Neural cell (in vitro differentiated cells): ENCODE results near the gene IPO8. TPM values are rescaled to one million over a fixed set of nuclear protein-coding genes. Genes with fewer than 3 reads are reported as not detected.
A peak's percentile ranks its signal among the peaks of the same experiment; 100 is the strongest.

Source experiments
- H2AFZ ChIP-seq: fragments of 200-600, 300-800 bp; sonication (generic), shearing (Covaris generic); 2 replicates; pipeline ENCODE4 v1.6.0; 2014; ENCODE audit warnings: low read depth, mild to moderate bottlenecking, antibody characterized with exemption, low read length, moderate library complexity
- H3F3A ChIP-seq: fragments of 200-600 bp; shearing (Covaris generic); 2 replicates; pipeline ENCODE4 v1.6.1; 2016; ENCODE audit warnings: mild to moderate bottlenecking, moderate library complexity, mixed read lengths, antibody characterized with exemption, low read length; ENCODE audit not compliant: insufficient read depth, poor library complexity, severe bottlenecking
- H3K27ac ChIP-seq: fragments of 200-600, 300-800 bp; sonication (generic), shearing (Covaris generic); 2 replicates; pipeline ENCODE4 v1.5.1; 2014; ENCODE audit warnings: mild to moderate bottlenecking, low read length, moderate library complexity
- H3K27me3 ChIP-seq: fragments of 300-800, 200-600 bp; sonication (generic), shearing (Covaris generic); 2 replicates; pipeline ENCODE4 v1.6.0; 2014; ENCODE audit warnings: mild to moderate bottlenecking, low read depth, low read length, moderate library complexity; ENCODE audit not compliant: insufficient read depth
- H3K36me3 ChIP-seq: fragments of 300-800, 200-600 bp; sonication (generic), shearing (Covaris generic); 2 replicates; pipeline ENCODE4 v1.5.1; 2014; ENCODE audit warnings: mild to moderate bottlenecking, antibody characterized with exemption, low read length, moderate library complexity; ENCODE audit not compliant: insufficient read depth
- H3K4me2 ChIP-seq: fragments of 300-800, 200-600 bp; sonication (generic), shearing (Covaris generic); 2 replicates; pipeline ENCODE4 v1.6.0; 2014; ENCODE audit warnings: mild to moderate bottlenecking, low read length
- H3K4me3 ChIP-seq: fragments of 300-800, 200-600 bp; sonication (generic), shearing (Covaris generic); 2 replicates; pipeline ENCODE4 v1.5.1; 2014; ENCODE audit warnings: mild to moderate bottlenecking, low read length, moderate library complexity
- H3K79me2 ChIP-seq: fragments of 200-600 bp; shearing (Covaris generic); replicated peaks from 2 replicates; pipeline ENCODE4 v1.6.0; 2014; ENCODE audit warnings: mild to moderate bottlenecking, low read length, moderate library complexity; ENCODE audit not compliant: insufficient read depth
- H3K9ac ChIP-seq: fragments of 300-800, 200-600 bp; sonication (generic), shearing (Covaris generic); 2 replicates; pipeline ENCODE4 v1.6.1; 2016; ENCODE audit warnings: mild to moderate bottlenecking, low read length, mixed read lengths
- H3K9me2 ChIP-seq: fragments of 200-600 bp; shearing (Covaris generic); 2 replicates; pipeline ENCODE4 v1.6.1; 2016; ENCODE audit warnings: mild to moderate bottlenecking, low read length, mixed read lengths; ENCODE audit not compliant: insufficient read depth
- H3K9me3 ChIP-seq: fragments of 200-600, 300-800 bp; sonication (generic), shearing (Covaris generic); 2 replicates; pipeline ENCODE4 v1.6.1; 2016; ENCODE audit warnings: mild to moderate bottlenecking, mixed run types, low read length, moderate library complexity, mixed read lengths
- H4K20me1 ChIP-seq: fragments of 200-600 bp; shearing (Covaris generic); 2 replicates; pipeline ENCODE4 v1.6.1; 2016; ENCODE audit warnings: mild to moderate bottlenecking, mixed run types; ENCODE audit not compliant: insufficient read depth
- EP300 ChIP-seq: fragments of 450-650 bp; conservative IDR thresholded peaks from 2 replicates; pipeline ENCODE4 v1.6.1; 2014; ENCODE audit warnings: antibody characterized with exemption, mild to moderate bottlenecking, moderate library complexity; ENCODE audit not compliant: poor library complexity, severe bottlenecking
- EZH2 ChIP-seq: fragments of 200-600, 300-800 bp; shearing (Covaris generic), sonication (generic); IDR thresholded peaks from 2 replicates; pipeline ENCODE4 v1.6.1; 2014; ENCODE audit warnings: antibody characterized with exemption, low read length, borderline replicate concordance, mild to moderate bottlenecking; ENCODE audit not compliant: insufficient read depth, poor library complexity, severe bottlenecking
- MXI1 ChIP-seq: fragments of 450-650 bp; conservative IDR thresholded peaks from 2 replicates; pipeline ENCODE4 v1.6.1; 2014; ENCODE audit warnings: antibody characterized with exemption, mild to moderate bottlenecking; ENCODE audit not compliant: poor library complexity, severe bottlenecking
- POLR2AphosphoS5 ChIP-seq: IDR thresholded peaks from 2 replicates; pipeline ENCODE4 v1.6.1; 2012
- RAD21 ChIP-seq: fragments of 450-650 bp; conservative IDR thresholded peaks from 2 replicates; pipeline ENCODE4 v1.6.1; 2014; ENCODE audit warnings: antibody characterized with exemption, mild to moderate bottlenecking, moderate library complexity
- SMC3 ChIP-seq: fragments of 450-650 bp; conservative IDR thresholded peaks from 2 replicates; pipeline ENCODE4 v1.6.1; 2014; ENCODE audit warnings: antibody characterized with exemption, mild to moderate bottlenecking, moderate library complexity; ENCODE audit not compliant: poor library complexity
- TAF1 ChIP-seq: IDR thresholded peaks from 2 replicates; pipeline ENCODE4 v1.6.1; 2012; ENCODE audit warnings: low read depth
- polyA plus RNA-seq: library from polyadenylated mRNA; depleted of rRNA; stranded (reverse); fragments of >200 nt; gene quantifications from 2 replicates; pipeline ENCODE4 v1.2.3, GENCODE V29; 2014
- TF ChIP-seq, protein P1 (sequence below): fragments of 450-650 bp; IDR thresholded peaks from 2 replicates; pipeline ENCODE4 v1.5.1; 2014; ENCODE audit warnings: antibody characterized with exemption, mild to moderate bottlenecking, moderate library complexity; ENCODE audit not compliant: poor library complexity, severe bottlenecking
- TF ChIP-seq, protein P2 (sequence below): IDR thresholded peaks from 2 replicates; pipeline ENCODE4 v1.6.1; 2012; ENCODE audit warnings: borderline replicate concordance

IPO8 gene
- polyA plus RNA-seq, 1 donor from 2014 or later = 18.8 TPM

DNA sequence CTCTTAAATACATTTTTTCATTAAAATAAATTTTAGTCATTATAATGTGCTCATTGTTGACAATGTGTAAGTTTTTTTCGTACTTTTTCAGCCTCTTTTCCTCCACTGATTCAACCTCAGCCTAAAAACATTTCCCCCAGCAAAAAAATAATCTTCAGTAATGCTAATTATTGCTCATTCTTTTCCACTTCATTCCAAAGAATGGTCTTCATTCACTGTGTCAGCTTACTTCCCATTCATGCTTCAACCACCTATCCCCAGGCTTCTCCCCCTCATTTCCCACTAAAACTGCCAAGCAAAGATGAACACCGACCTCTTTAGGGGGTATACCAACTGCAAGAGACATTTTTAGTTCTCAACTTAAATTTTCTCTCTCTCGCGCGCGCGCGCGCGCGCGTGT is 2.7 kb upstream of the IPO8 start:
- no peaks in the 10 kb centered on the region for H3K27me3 ChIP-seq
- no peaks in the 10 kb centered on the region for H3K9me2 ChIP-seq
- H3K36me3 ChIP-seq = no peaks in the 10 kb centered on the region
- H3K79me2 ChIP-seq = peaks cover 13% of the 10 kb centered on the region
- H2AFZ ChIP-seq = no peak overlapping the region
- no peaks in the 10 kb centered on the region for H4K20me1 ChIP-seq
- no peaks in the 10 kb centered on the region for H3F3A ChIP-seq
- H3K9me3 ChIP-seq = no peaks in the 10 kb centered on the region
- no peak for TF ChIP-seq TAF1
- no peak overlapping the region for H3K9ac ChIP-seq
- no peak overlapping the region for H3K4me2 ChIP-seq
- H3K4me3 ChIP-seq = no peak overlapping the region
- H3K27ac ChIP-seq = no peak overlapping the region

DNA sequence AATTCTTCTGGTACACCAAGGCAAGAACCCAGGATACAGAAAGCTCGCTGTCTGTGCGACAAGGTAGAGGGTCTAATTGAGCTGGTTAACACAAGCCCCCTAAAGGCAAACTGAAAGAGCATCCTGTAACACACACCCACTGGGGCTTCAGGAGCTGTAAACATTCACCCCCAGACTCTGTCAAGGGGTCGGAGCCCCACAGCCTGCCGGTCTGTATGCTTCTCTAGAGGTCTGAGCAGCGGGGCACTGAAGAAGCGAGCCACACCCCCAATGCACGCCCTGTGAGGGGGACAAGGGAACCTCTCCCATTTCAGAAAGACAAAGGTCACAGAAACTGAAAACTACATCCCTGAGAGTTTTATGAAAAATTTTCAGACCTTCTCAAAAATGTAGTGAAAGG is 1.3 kb upstream of the IPO8 start:
- Histone ChIP-seq H3K4me3 (no peak overlapping the region), H4K20me1 (no peaks in the 10 kb centered on the region), H3K27ac (no peak overlapping the region), H2AFZ (no peak overlapping the region), H3K9ac (no peak overlapping the region), H3F3A (no peaks in the 10 kb centered on the region), H3K9me2 (no peaks in the 10 kb centered on the region), H3K36me3 (no peaks in the 10 kb centered on the region), H3K79me2 (peaks cover 16% of the 10 kb centered on the region), H3K27me3 (no peaks in the 10 kb centered on the region), H3K4me2 (no peak overlapping the region), H3K9me3 (no peaks in the 10 kb centered on the region)
- TF ChIP-seq MXI1 = no peak
- TF ChIP-seq EP300 = no peak
- no peak for TF ChIP-seq RAD21
- no peak for TF ChIP-seq POLR2AphosphoS5
- TF ChIP-seq TAF1 = no peak

DNA sequence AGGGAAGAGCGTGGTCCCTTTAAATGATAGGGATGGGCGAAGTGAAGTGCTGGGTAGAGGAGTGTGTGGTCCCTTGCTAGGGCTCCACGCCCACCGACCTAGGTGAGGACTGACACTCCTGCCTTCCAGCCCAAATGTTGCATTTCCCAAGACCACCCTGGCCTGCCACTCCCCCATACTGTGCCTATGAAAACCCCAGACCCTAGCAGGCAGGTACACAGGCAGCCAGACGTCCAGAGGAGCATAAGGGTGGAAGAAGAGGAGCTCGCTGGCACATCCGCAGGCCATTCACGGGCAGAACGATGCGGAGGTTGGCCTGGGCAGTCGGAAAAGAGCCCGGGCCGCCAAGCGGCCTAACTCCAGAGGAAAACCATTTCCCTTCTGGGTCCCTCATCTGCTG is 817 bp upstream of the IPO8 start:
- Histone ChIP-seq H3K27me3 (no peaks in the 10 kb centered on the region), H3F3A (no peaks in the 10 kb centered on the region), H3K27ac (no peak overlapping the region), H3K36me3 (no peaks in the 10 kb centered on the region), H2AFZ (peak overlapping the region; percentile 91), H3K9me2 (no peaks in the 10 kb centered on the region), H3K9me3 (no peaks in the 10 kb centered on the region), H3K9ac (peak overlapping the region; percentile 79), H4K20me1 (no peaks in the 10 kb centered on the region), H3K4me3 (peak overlapping the region; percentile 94), H3K4me2 (peak overlapping the region; percentile 80), H3K79me2 (peaks cover 16% of the 10 kb centered on the region)
- TF ChIP-seq RAD21 (no peak), EP300 (no peak), TAF1 (no peak), POLR2AphosphoS5 (no peak), SMC3 (no peak), EZH2 (no peak), MXI1 (no peak)
- TF ChIP-seq, protein P1, sequence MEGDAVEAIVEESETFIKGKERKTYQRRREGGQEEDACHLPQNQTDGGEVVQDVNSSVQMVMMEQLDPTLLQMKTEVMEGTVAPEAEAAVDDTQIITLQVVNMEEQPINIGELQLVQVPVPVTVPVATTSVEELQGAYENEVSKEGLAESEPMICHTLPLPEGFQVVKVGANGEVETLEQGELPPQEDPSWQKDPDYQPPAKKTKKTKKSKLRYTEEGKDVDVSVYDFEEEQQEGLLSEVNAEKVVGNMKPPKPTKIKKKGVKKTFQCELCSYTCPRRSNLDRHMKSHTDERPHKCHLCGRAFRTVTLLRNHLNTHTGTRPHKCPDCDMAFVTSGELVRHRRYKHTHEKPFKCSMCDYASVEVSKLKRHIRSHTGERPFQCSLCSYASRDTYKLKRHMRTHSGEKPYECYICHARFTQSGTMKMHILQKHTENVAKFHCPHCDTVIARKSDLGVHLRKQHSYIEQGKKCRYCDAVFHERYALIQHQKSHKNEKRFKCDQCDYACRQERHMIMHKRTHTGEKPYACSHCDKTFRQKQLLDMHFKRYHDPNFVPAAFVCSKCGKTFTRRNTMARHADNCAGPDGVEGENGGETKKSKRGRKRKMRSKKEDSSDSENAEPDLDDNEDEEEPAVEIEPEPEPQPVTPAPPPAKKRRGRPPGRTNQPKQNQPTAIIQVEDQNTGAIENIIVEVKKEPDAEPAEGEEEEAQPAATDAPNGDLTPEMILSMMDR = no peak
- TF ChIP-seq, protein P2, sequence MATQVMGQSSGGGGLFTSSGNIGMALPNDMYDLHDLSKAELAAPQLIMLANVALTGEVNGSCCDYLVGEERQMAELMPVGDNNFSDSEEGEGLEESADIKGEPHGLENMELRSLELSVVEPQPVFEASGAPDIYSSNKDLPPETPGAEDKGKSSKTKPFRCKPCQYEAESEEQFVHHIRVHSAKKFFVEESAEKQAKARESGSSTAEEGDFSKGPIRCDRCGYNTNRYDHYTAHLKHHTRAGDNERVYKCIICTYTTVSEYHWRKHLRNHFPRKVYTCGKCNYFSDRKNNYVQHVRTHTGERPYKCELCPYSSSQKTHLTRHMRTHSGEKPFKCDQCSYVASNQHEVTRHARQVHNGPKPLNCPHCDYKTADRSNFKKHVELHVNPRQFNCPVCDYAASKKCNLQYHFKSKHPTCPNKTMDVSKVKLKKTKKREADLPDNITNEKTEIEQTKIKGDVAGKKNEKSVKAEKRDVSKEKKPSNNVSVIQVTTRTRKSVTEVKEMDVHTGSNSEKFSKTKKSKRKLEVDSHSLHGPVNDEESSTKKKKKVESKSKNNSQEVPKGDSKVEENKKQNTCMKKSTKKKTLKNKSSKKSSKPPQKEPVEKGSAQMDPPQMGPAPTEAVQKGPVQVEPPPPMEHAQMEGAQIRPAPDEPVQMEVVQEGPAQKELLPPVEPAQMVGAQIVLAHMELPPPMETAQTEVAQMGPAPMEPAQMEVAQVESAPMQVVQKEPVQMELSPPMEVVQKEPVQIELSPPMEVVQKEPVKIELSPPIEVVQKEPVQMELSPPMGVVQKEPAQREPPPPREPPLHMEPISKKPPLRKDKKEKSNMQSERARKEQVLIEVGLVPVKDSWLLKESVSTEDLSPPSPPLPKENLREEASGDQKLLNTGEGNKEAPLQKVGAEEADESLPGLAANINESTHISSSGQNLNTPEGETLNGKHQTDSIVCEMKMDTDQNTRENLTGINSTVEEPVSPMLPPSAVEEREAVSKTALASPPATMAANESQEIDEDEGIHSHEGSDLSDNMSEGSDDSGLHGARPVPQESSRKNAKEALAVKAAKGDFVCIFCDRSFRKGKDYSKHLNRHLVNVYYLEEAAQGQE = no peak
